ENCODE data around the gene ELOVL3. TPM values are rescaled to one million over a fixed set of nuclear protein-coding genes. Genes with fewer than 3 reads are reported as not detected.

The ELOVL3 gene
- total RNA-seq, 4 donors from 2014 or later: 0.81 TPM; not detected in 3

- peaks cover 0 to 20% (median 8%) of the 10 kb centered on the region in 3 donors for H3K4me1 ChIP-seq
- H3K9me3 ChIP-seq: no peaks in the 10 kb centered on the region
- H3K27me3 ChIP-seq: peaks cover 62% of the 10 kb centered on the region
- WGBS, 2 donors (ENCODE audit: low coverage in 1 of 2): 52 to 55% methylated on average over 8 of the region's 8 CpGs
- TF ChIP-seq EP300 (IDR thresholded peaks at IDR 0.05) (no peak), POLR2AphosphoS5 (IDR thresholded peaks at IDR 0.05) (no peak), POLR2A (IDR thresholded peaks at IDR 0.05) (no peak)
- TF ChIP-seq, protein P1, sequence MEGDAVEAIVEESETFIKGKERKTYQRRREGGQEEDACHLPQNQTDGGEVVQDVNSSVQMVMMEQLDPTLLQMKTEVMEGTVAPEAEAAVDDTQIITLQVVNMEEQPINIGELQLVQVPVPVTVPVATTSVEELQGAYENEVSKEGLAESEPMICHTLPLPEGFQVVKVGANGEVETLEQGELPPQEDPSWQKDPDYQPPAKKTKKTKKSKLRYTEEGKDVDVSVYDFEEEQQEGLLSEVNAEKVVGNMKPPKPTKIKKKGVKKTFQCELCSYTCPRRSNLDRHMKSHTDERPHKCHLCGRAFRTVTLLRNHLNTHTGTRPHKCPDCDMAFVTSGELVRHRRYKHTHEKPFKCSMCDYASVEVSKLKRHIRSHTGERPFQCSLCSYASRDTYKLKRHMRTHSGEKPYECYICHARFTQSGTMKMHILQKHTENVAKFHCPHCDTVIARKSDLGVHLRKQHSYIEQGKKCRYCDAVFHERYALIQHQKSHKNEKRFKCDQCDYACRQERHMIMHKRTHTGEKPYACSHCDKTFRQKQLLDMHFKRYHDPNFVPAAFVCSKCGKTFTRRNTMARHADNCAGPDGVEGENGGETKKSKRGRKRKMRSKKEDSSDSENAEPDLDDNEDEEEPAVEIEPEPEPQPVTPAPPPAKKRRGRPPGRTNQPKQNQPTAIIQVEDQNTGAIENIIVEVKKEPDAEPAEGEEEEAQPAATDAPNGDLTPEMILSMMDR (IDR thresholded peaks at IDR 0.05): no peak
- no peak overlapping the region for H3K4me3 ChIP-seq
- H3K27ac ChIP-seq: no peak overlapping the region
- H3K36me3 ChIP-seq: no peaks in the 10 kb centered on the region
- no peak for ATAC-seq
Measured at GRCh38 chr10:102236006-102236405, 9.9 kb downstream of the ELOVL3 start.

DNA sequence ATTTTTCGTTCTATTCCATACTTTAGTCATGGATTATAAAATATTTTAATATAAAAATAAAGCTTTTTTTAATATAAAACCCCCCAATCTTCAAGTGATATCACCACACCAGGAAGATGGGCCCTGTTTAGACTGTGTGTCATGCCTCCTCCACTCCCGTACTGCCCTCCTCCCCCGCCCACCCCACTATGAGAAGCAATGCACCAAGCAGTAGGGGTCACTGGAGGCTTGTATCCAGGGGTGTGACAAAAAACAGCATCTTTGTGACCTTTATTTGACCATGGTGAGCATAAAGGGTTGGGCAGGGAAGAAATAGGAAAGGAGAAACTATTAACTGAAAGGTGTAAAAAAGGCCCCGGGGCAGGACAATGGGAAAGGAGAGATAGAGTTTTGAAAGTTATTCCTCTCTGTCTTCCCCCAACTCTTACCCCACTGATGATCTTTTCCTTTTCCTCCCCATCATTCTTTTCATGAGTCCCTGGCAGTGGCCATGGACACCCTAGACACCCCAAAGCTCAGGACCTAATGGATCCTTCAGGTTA is 11.7 kb downstream of the ELOVL3 start:
- peaks cover 0 to 28% (median 6%) of the 10 kb centered on the region in 3 donors for H3K4me1 ChIP-seq
- ATAC-seq: no peak
- H3K9me3 ChIP-seq: no peaks in the 10 kb centered on the region
- WGBS, 2 donors (ENCODE audit: low coverage in 1 of 2): 53 to 64% methylated on average over 4 of the region's 4 CpGs
- H3K27ac ChIP-seq: no peak overlapping the region
- no peak overlapping the region for H3K4me3 ChIP-seq
- peaks cover 44% of the 10 kb centered on the region for H3K27me3 ChIP-seq
- TF ChIP-seq POLR2A (IDR thresholded peaks at IDR 0.05) (no peak), EP300 (IDR thresholded peaks at IDR 0.05) (no peak), POLR2AphosphoS5 (IDR thresholded peaks at IDR 0.05) (no peak)
- TF ChIP-seq, protein P1 (IDR thresholded peaks at IDR 0.05): no peak
- H3K36me3 ChIP-seq: no peaks in the 10 kb centered on the region

GRCh38 chr10:102240467-102241031 is 14.4 kb downstream of the ELOVL3 start:
- Histone ChIP-seq H3K36me3 (no peaks in the 10 kb centered on the region), H3K27ac (no peak overlapping the region), H3K9me3 (no peaks in the 10 kb centered on the region), H3K4me3 (peak overlapping the region; percentile 22 to 62), H3K4me1 (peaks cover 0 to 39% (median 10%) of the 10 kb centered on the region in 3 donors), H3K27me3 (peaks cover 16% of the 10 kb centered on the region)
- TF ChIP-seq EP300 (IDR thresholded peaks at IDR 0.05) (no peak), POLR2AphosphoS5 (IDR thresholded peaks at IDR 0.05) (no peak), POLR2A (IDR thresholded peaks at IDR 0.05) (no peak)
- TF ChIP-seq, protein P1 (IDR thresholded peaks at IDR 0.05): no peak
- no peak for ATAC-seq
- WGBS, 2 donors (ENCODE audit: low coverage in 1 of 2): 0% methylated on average over 1 of the region's 39 CpGs; no CpG with 5 or more reads in 1 of the 2 donors

DNA sequence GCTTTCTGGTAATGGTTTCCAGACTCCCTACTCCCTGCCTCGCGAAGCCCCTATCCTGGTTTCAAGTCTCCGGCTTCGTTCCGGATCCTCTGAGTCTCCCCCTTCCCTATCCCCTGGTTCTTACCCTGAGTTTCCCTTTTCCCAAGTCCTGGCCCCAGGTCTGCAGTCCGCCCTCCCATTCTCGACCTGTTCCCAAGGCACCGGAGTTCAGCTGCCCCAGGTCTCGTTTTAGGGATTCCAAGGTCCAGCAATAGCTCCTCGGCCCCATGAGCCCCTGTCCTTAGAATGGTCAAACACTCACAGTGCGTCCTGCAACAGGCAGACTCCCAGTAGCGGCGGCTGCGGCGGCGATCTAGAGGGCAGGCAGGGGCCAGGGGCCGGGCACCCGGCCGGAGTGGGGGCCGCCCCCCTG is 14.9 kb downstream of the ELOVL3 start:
- no peak for TF ChIP-seq POLR2AphosphoS5 (IDR thresholded peaks at IDR 0.05)
- TF ChIP-seq POLR2A (IDR thresholded peaks at IDR 0.05): no peak
- TF ChIP-seq, protein P1 (IDR thresholded peaks at IDR 0.05): no peak
- TF ChIP-seq EP300 (IDR thresholded peaks at IDR 0.05): no peak
- WGBS, 2 donors (ENCODE audit: low coverage in 1 of 2): 0 to 3% methylated on average over 5 of the region's 20 CpGs
- H3K4me3 ChIP-seq: peak overlapping the region; percentile 22 to 62
- peak; percentile 4 for ATAC-seq
- peak overlapping the region in 1 of 4 donors; percentile 9 for H3K27ac ChIP-seq
- H3K27me3 ChIP-seq: peaks cover 11% of the 10 kb centered on the region
- peaks cover 0 to 40% (median 10%) of the 10 kb centered on the region in 3 donors for H3K4me1 ChIP-seq
- H3K36me3 ChIP-seq: no peaks in the 10 kb centered on the region
- H3K9me3 ChIP-seq: no peaks in the 10 kb centered on the region
